ENCODE results near the gene EIF5A.

DNA sequence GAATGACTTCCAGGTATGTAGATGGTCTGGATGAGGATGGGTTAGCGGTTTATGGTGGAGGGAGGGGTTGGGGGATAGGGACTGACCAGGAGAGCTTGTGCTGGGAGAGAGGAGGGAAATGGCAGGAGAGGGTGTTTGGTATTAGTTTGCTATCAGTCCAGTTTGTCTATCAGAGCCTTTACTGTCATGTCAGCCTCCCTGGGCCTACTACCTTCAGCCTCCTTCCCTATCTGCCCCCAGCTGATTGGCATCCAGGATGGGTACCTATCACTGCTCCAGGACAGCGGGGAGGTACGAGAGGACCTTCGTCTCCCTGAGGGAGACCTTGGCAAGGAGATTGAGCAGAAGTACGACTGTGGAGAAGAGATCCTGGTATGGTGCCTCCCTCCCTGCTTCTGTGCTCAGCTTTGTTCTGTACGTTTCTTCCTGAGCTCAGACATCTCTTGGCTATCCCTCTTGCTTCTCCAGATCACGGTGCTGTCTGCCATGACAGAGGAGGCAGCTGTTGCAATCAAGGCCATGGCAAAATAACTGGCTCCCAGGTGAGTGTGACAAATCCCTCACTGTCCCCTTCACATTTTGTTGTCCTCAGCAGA, 3.8 kb downstream of the EIF5A start:
- TF ChIP-seq, protein P1, sequence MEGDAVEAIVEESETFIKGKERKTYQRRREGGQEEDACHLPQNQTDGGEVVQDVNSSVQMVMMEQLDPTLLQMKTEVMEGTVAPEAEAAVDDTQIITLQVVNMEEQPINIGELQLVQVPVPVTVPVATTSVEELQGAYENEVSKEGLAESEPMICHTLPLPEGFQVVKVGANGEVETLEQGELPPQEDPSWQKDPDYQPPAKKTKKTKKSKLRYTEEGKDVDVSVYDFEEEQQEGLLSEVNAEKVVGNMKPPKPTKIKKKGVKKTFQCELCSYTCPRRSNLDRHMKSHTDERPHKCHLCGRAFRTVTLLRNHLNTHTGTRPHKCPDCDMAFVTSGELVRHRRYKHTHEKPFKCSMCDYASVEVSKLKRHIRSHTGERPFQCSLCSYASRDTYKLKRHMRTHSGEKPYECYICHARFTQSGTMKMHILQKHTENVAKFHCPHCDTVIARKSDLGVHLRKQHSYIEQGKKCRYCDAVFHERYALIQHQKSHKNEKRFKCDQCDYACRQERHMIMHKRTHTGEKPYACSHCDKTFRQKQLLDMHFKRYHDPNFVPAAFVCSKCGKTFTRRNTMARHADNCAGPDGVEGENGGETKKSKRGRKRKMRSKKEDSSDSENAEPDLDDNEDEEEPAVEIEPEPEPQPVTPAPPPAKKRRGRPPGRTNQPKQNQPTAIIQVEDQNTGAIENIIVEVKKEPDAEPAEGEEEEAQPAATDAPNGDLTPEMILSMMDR (IDR thresholded peaks at IDR 0.05): no peak
- TF ChIP-seq POLR2A (IDR thresholded peaks at IDR 0.05): no peak
